Caco-2 (cell line): ENCODE results near the gene SKOR1. TPM values are rescaled to one million over a fixed set of nuclear protein-coding genes. Genes with fewer than 3 reads are reported as not detected.

Experiments
- BruUV-seq: library from RNA; stranded (reverse); fragments of 400-500 nt; replicated peaks from 2 replicates; lab custom pipeline; 2021; lab: Mats Ljungman, UMichigan
- CTCF ChIA-PET: fragments of 300-600 bp; sonication (Branson Sonifier 250); formaldehyde crosslinking; loops from one replicate; lab custom pipeline; 2022; ENCODE audit warnings: antibody characterized with exemption; lab: Charles Lee
- POLR2A ChIA-PET: fragments of 300-600 bp; sonication (Branson Sonifier 250); formaldehyde crosslinking; loops from one replicate; lab custom pipeline; 2022; ENCODE audit warnings: antibody characterized with exemption; lab: Charles Lee
- DNase-seq, 2 experiments: peaks; one replicate each; pipeline versions ENCODE4 v3.0.0 to v3.0.0-alpha.2; 2020 to 2022
- H3K27me3 ChIP-seq: replicated peaks from 2 replicates; pipeline ENCODE4 v1.6.0; 2011; ENCODE audit warnings: low read length; ENCODE audit not compliant: control insufficient read depth, insufficient read depth
- H3K36me3 ChIP-seq: 2 replicates; pipeline ENCODE4 v1.5.1; 2011; ENCODE audit warnings: low read length; ENCODE audit not compliant: control insufficient read depth, insufficient read depth
- H3K4me1 ChIP-seq: fragments of 250-450 bp; sonication (Bioruptor Pico); 2 replicates; pipeline ENCODE4 v1.5.1; 2020; ENCODE audit warnings: mild to moderate bottlenecking
- H3K4me3 ChIP-seq: 2 replicates; pipeline ENCODE4 v1.5.1; 2011; ENCODE audit warnings: low read depth, mild to moderate bottlenecking, control low read depth, low read length
- H3K9me3 ChIP-seq: fragments of 250-450 bp; sonication (Bioruptor Pico); 2 replicates; pipeline ENCODE4 v1.5.1; 2020; ENCODE audit warnings: mild to moderate bottlenecking, moderate library complexity
- H3K27ac Mint-ChIP-seq: one replicate; pipeline ENCODE4 v1.8.0; 2022; ENCODE audit warnings: mixed read lengths; ENCODE audit not compliant: unreplicated experiment
- H3K27me3 Mint-ChIP-seq: one replicate; pipeline ENCODE4 v1.8.0; 2022; ENCODE audit warnings: mixed read lengths; ENCODE audit not compliant: insufficient read depth, unreplicated experiment
- H3K36me3 Mint-ChIP-seq: one replicate; pipeline ENCODE4 v1.8.0; 2022; ENCODE audit warnings: mild to moderate bottlenecking, mixed read lengths; ENCODE audit not compliant: insufficient read depth, unreplicated experiment
- H3K4me1 Mint-ChIP-seq: one replicate; pipeline ENCODE4 v1.8.0; 2022; ENCODE audit warnings: low read depth, mixed read lengths; ENCODE audit not compliant: unreplicated experiment
- H3K4me3 Mint-ChIP-seq: one replicate; pipeline ENCODE4 v1.8.0; 2022; ENCODE audit warnings: mild to moderate bottlenecking, moderate library complexity, mixed read lengths; ENCODE audit not compliant: unreplicated experiment
- H3K9me3 Mint-ChIP-seq: one replicate; pipeline ENCODE4 v1.8.0; 2022; ENCODE audit warnings: mixed read lengths; ENCODE audit not compliant: unreplicated experiment
- CTCF ChIP-seq, 2 experiments: fragments of 200-600 bp in 1 of 2; IDR thresholded peaks; 1 replicate in 1 of 2; 2 replicates in 1 of 2; pipeline versions ENCODE4 v1.5.1 to v1.8.0; 2011 to 2022; ENCODE audit warnings: antibody characterized with exemption in 1 of 2, control low read depth in 1 of 2, inconsistent platforms in 1 of 2, low read depth in 1 of 2, low read length in 1 of 2, mild to moderate bottlenecking in 1 of 2, moderate library complexity in 1 of 2; ENCODE audit not compliant: insufficient read depth in 1 of 2, severe bottlenecking in 1 of 2, unreplicated experiment in 1 of 2
- intact Hi-C: fragments of 100-400 bp; cut with micrococcal nuclease; formaldehyde crosslinking; loops from one replicate; pipeline ENCODE4 v1.10.0; 2022; ENCODE audit not compliant: unreplicated experiment
- total RNA-seq: library from RNA; stranded (reverse); gene quantifications from 2 replicates; pipeline ENCODE4 v1.2.3, GENCODE V29; 2022

Gene SKOR1
- total RNA-seq, 1 experiment from 2014 or later: not detected

GRCh38 chr15:67853454-67853853 lies 28.1 kb downstream of the SKOR1 start:
- no peak overlapping the region for H3K27ac Mint-ChIP-seq
- CTCF ChIA-PET: interaction anchor here (0.6 kb wide), 1 partner anchor 244 kb away, joined by 3 read pairs; no protein-coding TSS in a partner anchor

GRCh38 chr15:67854358-67854757 lies 29.0 kb downstream of the SKOR1 start:
- TF ChIP-seq CTCF (IDR thresholded peaks at IDR 0.05; ENCODE audit: insufficient read depth in 1 of 2, low read depth in 1 of 2, low read length in 1 of 2, severe bottlenecking in 1 of 2, unreplicated experiment in 1 of 2): no peak
- no peak overlapping the region for H3K4me3 Mint-ChIP-seq
- Histone ChIP-seq H3K27me3 (no peaks in the 10 kb centered on the region), H3K4me1 (peaks cover 11% of the 10 kb centered on the region), H3K4me3 (no peak overlapping the region), H3K36me3 (no peaks in the 10 kb centered on the region), H3K9me3 (no peaks in the 10 kb centered on the region)
- no peaks in the 10 kb centered on the region for H3K9me3 Mint-ChIP-seq
- no peaks in the 10 kb centered on the region for H3K27me3 Mint-ChIP-seq
- peaks cover 19% of the 10 kb centered on the region for H3K4me1 Mint-ChIP-seq
- BruUV-seq: no TSS peak
- no peak for DNase-seq
- intact Hi-C loops: no loop called here
- ChIA-PET POLR2A (interaction anchor here (0.7 kb wide), 1 partner anchor 11 kb away, joined by 3 read pairs; no protein-coding TSS in a partner anchor), CTCF (no interaction called here)
- no peaks in the 10 kb centered on the region for H3K36me3 Mint-ChIP-seq
- no peak overlapping the region for H3K27ac Mint-ChIP-seq

More at GRCh38 chr15:67853454-67853853, 28.1 kb downstream of the SKOR1 start:
- POLR2A ChIA-PET: no interaction called here
- Histone ChIP-seq H3K27me3 (no peaks in the 10 kb centered on the region), H3K4me1 (peaks cover 11% of the 10 kb centered on the region), H3K9me3 (no peaks in the 10 kb centered on the region), H3K4me3 (no peak overlapping the region), H3K36me3 (no peaks in the 10 kb centered on the region)
- Mint-ChIP-seq H3K9me3 (no peaks in the 10 kb centered on the region), H3K27me3 (no peaks in the 10 kb centered on the region), H3K4me3 (no peak overlapping the region), H3K4me1 (peaks cover 19% of the 10 kb centered on the region), H3K36me3 (no peaks in the 10 kb centered on the region)
- intact Hi-C loops: no loop called here
- TF ChIP-seq CTCF (IDR thresholded peaks at IDR 0.05; ENCODE audit: insufficient read depth in 1 of 2, low read depth in 1 of 2, low read length in 1 of 2, severe bottlenecking in 1 of 2, unreplicated experiment in 1 of 2): no peak
- DNase-seq: no peak
- BruUV-seq: no TSS peak

GRCh38 chr15:67855842-67856241 lies 30.5 kb downstream of the SKOR1 start:
- Histone ChIP-seq H3K9me3 (no peaks in the 10 kb centered on the region), H3K4me1 (peaks cover 11% of the 10 kb centered on the region), H3K36me3 (no peaks in the 10 kb centered on the region), H3K4me3 (no peak overlapping the region), H3K27me3 (no peaks in the 10 kb centered on the region)
- ChIA-PET POLR2A (no interaction called here), CTCF (no interaction called here)
- Mint-ChIP-seq H3K9me3 (no peaks in the 10 kb centered on the region), H3K27me3 (no peaks in the 10 kb centered on the region), H3K4me1 (peaks cover 19% of the 10 kb centered on the region), H3K4me3 (no peak overlapping the region), H3K36me3 (no peaks in the 10 kb centered on the region), H3K27ac (no peak overlapping the region)
- no peak for TF ChIP-seq CTCF (IDR thresholded peaks at IDR 0.05; ENCODE audit: insufficient read depth in 1 of 2, low read depth in 1 of 2, low read length in 1 of 2, severe bottlenecking in 1 of 2, unreplicated experiment in 1 of 2)
- intact Hi-C loops: no loop called here
- no TSS peak for BruUV-seq
- DNase-seq: no peak
